ENCODE results near the gene CXCL9.

GRCh38 chr4:76035799-76036380, 28.6 kb upstream of the CXCL9 start, which contains the start of gene CXCL11:
- TF ChIP-seq CTCF (tag by site-specific recombination; IDR thresholded peaks at IDR 0.05) (no peak), ZNF350 (tag by site-specific recombination; IDR thresholded peaks at IDR 0.05) (no peak), ZNF416 (tag by site-specific recombination; IDR thresholded peaks at IDR 0.05) (no peak), REPIN1 (tag by site-specific recombination; IDR thresholded peaks at IDR 0.05; ENCODE audit: low read depth) (no peak)

Data from HEK293 (cell line).